ENCODE data around the gene SELENBP1.

The SELENBP1 gene

GRCh38 chr1:151344291-151344690 is 28.2 kb downstream of the SELENBP1 start:
- no peak for DNase-seq (ENCODE audit: low spot score)
- FAIRE-seq: no peak

- no peak for FAIRE-seq
- no peak for DNase-seq (ENCODE audit: low spot score)
These were observed 28.9 kb downstream of the SELENBP1 start for GRCh38 chr1:151343587-151343986.

GRCh38 chr1:151342569-151342968 is 29.9 kb downstream of the SELENBP1 start:
- no peak for FAIRE-seq
- DNase-seq (ENCODE audit: low spot score): no peak

GRCh38 chr1:151342021-151342420 is 30.5 kb downstream of the SELENBP1 start:
- FAIRE-seq (no peak), DNase-seq (ENCODE audit: low spot score) (no peak)

GRCh38 chr1:151340870-151341754 is 31.4 kb downstream of the SELENBP1 start:
- DNase-seq (ENCODE audit: low spot score) (peak; percentile 72), FAIRE-seq (peak; percentile 80)

- no peak for FAIRE-seq
- no peak for DNase-seq (ENCODE audit: low spot score)
These were observed 35.9 kb downstream of the SELENBP1 start for GRCh38 chr1:151336556-151336955.

GRCh38 chr1:151334822-151335221 is 37.7 kb downstream of the SELENBP1 start:
- DNase-seq (ENCODE audit: low spot score): no peak
- no peak for FAIRE-seq

GRCh38 chr1:151327903-151328674 is 44.4 kb downstream of the SELENBP1 start:
- DNase-seq (ENCODE audit: low spot score) (no peak), FAIRE-seq (no peak)

GRCh38 chr1:151327223-151327902 is 45.1 kb downstream of the SELENBP1 start, which contains the start of gene PI4KB:
TSS of gene PI4KB (minus strand) at chr1:151327416. CDS start at chr1:151316481, 10,935 bp downstream.
- FAIRE-seq: peak; percentile 90
- peak; percentile 93 for DNase-seq (ENCODE audit: low spot score)

GRCh38 chr1:151326619-151327222 is 45.8 kb downstream of the SELENBP1 start:
- DNase-seq (ENCODE audit: low spot score): peak; percentile 15
- no peak for FAIRE-seq

GRCh38 chr1:151325646-151326429 is 46.7 kb downstream of the SELENBP1 start:
- FAIRE-seq: no peak
- DNase-seq (ENCODE audit: low spot score): no peak

GRCh38 chr1:151325231-151325630 is 47.3 kb downstream of the SELENBP1 start:
- no peak for DNase-seq (ENCODE audit: low spot score)
- no peak for FAIRE-seq

GRCh38 chr1:151324390-151324930 is 48.0 kb downstream of the SELENBP1 start:
- FAIRE-seq (no peak), DNase-seq (ENCODE audit: low spot score) (no peak)

GRCh38 chr1:151318975-151319374 is 53.5 kb downstream of the SELENBP1 start:
- DNase-seq (ENCODE audit: low spot score) (no peak), FAIRE-seq (no peak)

- DNase-seq (ENCODE audit: low spot score) (no peak), FAIRE-seq (no peak)
These were observed 56.8 kb downstream of the SELENBP1 start for GRCh38 chr1:151315565-151316235.

Data from RCC 7860 (cell line).